Stimulated activated CD8-positive, alpha-beta memory T cell treated with anti-CD3 and anti-CD28 coated beads, Interleukin-4, amount 100 ng/mL, for 4 hours (primary cell): Measurements from ENCODE around the gene LGALS9C.
"Not testable (repeated sequence)": the region's sequence is repeated elsewhere in the genome, so short reads cannot be mapped to it uniquely, and the experiment has no call there.

ENCODE experiments used
- DNase-seq, 2 donors: peaks; one replicate each; pipeline ENCODE4 v3.0.0-alpha.2; 2020; ENCODE audit warnings: low read depth in 2 of 2, low spot score in 1 of 2

The LGALS9C gene

DNA sequence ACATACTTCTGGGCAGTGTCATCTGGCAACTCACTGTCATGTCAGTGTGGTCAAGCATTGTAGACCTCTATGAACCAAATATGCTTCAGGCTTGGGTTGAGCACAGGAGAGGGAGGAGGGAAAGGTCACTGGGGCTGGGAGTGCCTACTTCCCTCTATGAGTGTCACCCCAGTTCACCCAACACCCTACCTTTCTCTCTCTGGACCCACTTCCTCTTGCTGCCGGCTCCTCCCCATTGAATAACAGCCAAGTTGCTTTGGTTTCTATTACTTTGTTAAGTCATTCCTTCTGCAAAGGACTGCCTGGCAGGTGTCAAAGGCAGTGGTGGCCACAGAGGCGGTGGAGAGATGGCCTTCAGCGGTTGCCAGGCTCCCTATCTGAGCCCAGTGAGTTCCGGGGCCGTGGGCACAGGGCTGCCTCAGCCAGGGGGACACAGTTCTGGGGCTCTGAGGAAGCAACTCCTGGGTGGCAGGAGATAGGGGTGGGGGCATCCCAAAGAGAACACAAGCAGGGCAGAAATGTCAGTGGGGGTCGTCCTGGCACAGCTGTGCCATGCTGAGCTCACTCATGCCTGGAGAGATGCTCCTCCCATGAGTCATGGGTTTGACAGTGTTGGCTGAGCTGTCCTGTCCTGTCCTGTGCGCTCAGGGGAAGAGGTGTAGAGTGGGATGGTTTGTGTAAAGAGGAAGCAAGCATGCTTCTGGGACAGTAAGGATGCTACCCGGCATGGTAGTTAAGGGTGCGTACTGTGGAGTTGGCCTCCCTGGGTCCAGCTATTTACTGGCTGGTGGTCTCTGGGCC lies at the start of gene LGALS9C:
LGALS9C (plus strand) TSS at position 282 of the 801 bp plus-strand sequence; CDS start at position 348, 66 bp downstream.
- DNase-seq, result not testable (repeated sequence)

- not testable (repeated sequence) for DNase-seq
Measured at GRCh38 chr17:18432206-18432605, 44.4 kb upstream of the LGALS9C start.

DNA sequence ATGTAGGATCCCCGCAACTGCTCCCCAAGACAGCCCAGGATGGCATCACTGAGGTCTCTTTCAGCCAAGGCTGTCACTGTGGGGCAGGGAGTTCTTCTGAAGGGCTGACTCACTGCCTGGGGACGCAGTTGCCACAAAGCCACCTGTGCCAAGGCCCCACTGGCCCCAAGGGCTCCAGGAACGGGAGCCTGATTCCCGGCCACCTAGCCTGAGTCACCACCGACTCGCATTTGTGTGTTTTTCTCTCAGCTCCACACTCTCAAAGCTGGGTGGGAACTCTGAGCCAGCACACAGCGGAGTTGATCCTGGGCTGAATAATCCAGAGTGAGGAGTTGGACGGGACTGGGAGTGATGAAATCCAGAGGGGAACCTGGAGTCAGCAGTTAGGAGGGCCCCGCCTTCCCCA lies 37.1 kb upstream of the LGALS9C start:
- DNase-seq, result not testable (repeated sequence)

- peak in 1 of 2 donors; percentile 32 for DNase-seq
Measured at GRCh38 chr17:18442093-18442492, 34.5 kb upstream of the LGALS9C start.

GRCh38 chr17:18442532-18442931 lies 34.1 kb upstream of the LGALS9C start:
- not testable (repeated sequence) for DNase-seq

GRCh38 chr17:18447476-18448205 lies 28.9 kb upstream of the LGALS9C start:
- DNase-seq, result not testable (repeated sequence)

- DNase-seq, result not testable (repeated sequence)
Measured at GRCh38 chr17:18448311-18448710, 28.3 kb upstream of the LGALS9C start.

- not testable (repeated sequence) for DNase-seq
Measured at GRCh38 chr17:18449833-18450232, 26.8 kb upstream of the LGALS9C start.

DNA sequence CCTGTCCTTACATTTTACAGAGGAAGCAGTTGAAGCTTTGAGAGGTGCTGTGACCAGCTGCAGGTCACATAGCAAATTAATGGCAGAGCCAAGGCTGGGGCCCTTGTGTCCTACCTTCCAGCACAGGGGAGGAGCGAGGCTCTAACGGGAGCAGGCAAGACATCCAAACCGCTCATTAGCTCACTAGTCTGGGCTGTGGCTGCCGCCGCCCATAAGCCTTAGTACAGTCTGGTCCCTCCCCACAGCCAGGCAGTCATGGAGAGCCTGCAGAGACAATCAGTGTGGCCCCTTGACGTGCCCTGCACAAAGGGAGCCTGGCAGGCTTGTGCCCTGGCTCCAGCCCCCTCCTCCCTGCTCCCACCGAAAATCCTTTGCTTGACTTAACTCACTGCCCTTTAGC lies 25.6 kb upstream of the LGALS9C start:
- DNase-seq, result not testable (repeated sequence)

DNA sequence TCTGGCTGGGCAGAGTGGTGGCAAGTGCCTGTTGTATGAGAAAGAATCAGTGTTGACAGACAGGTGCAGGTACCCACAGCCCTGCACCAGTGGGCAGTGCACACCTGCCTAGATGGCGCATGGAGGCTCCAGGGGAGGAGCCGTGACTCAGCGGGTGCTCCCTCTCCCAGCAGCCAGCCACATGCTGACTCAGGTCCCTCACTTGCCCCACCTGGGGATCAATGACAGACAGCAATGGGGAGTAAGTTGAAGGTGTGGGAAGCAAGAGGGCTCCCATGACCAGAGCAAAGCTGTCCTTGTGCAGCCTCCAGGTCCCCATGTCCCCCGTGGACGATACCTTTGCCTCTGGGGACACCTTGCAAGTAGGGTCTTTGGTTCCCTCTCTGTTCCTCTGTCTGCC lies 24.6 kb upstream of the LGALS9C start:
- DNase-seq, result not testable (repeated sequence)

DNA sequence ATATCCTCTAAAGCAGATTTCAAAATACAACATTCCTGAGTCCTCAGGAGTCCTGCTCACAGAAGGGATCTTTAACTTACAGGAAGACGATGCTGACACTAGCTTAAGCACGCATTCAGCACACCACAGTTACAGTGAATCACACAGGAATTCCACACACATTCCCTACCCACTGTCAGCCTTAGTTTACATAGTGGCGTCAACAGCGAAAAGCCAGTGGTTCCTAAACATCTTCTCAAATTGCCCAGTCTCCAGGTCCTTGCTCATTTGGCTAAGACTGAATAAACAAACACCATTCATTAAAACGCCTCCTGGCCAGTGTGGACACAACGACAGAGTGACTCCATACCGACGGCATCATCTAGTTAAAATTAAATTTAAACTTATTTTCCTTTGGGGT lies 17.6 kb upstream of the LGALS9C start:
- DNase-seq, result not testable (repeated sequence)

GRCh38 chr17:18463831-18464502 lies 12.6 kb upstream of the LGALS9C start:
- not testable (repeated sequence) for DNase-seq

DNA sequence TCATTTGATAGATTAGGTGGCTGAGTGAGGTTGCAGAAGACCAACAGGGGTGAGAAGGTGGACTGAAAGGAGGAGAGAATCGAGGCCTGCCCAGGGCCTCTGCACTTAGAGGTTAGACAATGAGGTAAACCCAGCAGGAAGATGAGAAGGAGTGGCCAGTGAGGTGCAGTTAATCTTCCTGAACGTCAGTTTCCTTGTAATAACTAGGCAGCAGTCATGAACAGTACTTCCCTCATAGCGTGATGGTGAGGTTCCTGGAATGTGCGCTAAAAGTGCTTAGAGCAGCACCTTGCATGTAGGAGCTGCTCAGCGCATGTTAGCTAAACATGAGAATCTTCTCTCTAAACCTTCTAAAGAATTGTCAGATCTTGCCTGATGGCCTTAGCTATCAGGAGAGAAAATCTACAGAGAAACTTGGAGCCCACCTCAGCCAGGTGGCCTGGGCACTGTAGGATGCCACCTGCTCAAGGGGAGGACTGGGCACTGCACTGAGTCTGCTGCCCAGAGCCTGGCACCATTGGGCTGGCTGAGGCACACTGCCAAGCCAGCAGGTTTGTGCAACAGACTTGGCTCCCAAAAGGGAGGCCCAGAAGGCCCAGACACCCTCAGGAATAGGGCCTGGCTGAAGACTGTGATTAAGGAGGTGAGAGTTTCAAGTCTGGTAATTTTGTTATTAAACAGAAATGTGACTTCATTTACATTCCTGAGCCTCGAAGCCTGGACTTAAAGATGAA lies 10.2 kb upstream of the LGALS9C start:
- DNase-seq, result not testable (repeated sequence)

DNA sequence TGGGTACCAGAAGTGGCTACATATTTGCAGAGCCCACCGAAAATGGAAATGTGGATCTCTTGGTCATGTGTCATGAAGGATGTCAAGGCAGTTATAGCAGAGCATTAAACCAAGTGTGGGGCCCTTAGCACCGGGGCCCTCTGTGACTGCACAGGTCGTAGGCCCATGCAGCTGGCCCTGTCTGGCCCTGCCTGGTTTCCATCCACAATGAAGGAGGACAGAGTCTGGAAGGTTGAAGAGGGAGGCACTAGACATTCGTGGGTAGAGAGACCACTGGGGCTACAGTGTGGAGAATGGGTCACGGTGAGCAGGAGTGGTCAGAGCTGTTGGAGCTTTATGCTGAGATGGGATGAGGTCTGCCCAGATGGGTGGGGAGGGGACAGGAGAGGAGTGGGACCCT lies 9.6 kb upstream of the LGALS9C start:
- not testable (repeated sequence) for DNase-seq

DNA sequence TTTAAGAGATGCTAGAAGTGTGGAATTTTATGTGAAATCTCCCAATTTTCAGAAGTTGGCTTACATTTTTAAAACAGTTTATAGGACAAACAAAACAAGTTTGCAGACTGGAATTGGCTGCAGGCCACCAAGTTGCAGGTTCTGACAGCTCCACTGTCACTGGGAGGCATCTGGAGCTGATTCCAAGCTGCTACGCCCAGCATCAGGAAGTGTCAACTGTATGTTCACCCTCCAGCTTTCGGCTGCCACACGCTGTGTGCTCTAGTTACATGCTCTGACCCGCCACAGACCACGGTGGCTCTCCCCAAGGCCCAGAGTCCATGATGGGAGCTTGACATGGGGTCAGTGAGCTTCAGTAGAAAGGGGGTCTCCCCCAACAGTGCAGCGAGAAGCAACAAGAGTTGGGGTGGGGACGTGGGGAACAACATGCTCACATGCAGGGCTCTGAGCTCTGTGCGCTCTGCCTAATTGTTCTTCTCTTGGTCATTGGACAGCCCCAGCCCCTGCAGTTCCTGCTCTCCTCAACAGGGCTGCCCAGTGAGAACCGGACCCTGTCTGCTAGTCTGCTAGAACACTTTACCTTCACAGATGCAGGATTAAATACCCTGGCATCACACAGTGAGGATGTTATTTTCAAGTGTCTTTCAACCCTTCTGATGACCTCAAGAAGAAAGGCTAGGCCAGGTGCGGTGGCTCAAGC lies 8.0 kb upstream of the LGALS9C start:
- DNase-seq, result not testable (repeated sequence)

DNA sequence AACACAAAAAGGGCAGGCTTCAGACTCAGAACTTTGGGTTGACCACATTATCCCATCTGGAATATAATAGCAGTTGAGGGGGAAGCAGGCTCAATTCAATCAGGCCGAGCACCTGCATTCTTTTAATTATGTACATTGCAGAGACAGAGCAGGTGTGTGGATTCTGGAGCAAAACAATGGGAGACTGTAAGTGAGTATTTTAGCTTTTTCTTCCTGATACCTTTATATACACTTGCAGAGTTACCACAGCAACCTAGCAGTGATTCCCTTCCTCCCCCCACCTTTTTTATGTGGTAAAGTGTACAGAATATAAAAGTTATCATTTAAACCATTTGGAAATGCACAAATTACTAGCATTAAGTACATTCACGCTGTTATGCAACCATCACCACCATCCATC lies 6.8 kb upstream of the LGALS9C start:
- DNase-seq, result not testable (repeated sequence)

DNA sequence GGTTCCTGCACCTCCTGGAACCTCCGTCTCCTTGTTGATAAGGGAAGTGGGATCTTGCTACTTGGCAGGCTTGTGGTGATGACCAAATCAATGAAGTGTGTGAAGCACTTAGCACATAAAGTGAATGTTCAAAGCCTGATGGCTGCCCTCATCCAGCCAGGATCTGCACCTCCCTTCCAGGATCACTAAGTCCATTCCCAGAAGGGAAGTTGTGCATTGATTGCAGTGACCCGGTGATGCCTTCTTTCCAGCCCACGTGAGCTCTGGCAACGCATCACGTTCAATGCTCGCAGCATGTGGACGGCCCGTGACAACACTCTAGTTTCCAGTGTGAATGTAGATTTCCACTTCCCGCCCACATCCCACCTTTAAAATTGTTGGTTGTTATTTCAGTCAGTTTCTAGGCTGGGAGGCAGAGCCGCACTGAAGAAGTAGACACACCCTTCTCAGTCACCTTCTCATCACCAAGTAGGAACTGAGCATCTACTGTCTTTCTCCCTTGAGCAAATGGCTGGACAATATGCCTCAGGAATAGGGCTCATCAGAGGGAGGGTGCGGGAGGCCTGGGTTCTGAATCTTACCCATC lies 6.2 kb upstream of the LGALS9C start:
- DNase-seq, result not testable (repeated sequence)

- not testable (repeated sequence) for DNase-seq
Measured at GRCh38 chr17:18473967-18474366, 2.6 kb upstream of the LGALS9C start.

DNA sequence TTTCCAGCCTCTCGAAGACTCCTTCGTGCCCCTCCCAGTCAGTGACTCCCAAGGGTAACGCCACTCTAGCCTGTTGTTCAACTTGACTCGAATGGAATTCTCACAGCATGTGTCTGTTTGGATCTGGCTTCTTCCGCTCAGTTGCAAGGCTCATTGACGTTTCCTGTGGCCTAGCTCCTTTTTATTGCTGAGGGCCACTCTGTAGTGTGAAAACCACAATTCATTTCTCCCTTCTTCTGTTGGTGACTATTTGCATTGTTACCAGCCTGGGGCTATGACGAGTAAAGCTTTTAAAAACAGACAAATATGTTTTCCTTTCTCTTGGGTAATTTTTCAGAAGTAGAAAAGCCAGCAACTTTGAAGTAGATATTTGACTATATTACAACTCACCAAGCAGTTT lies 1.8 kb upstream of the LGALS9C start:
- DNase-seq, result not testable (repeated sequence)

- DNase-seq, result not testable (repeated sequence)
Measured at GRCh38 chr17:18477367-18477766, 778 bp downstream of the LGALS9C start.
